Thymus (tissue), 11 donors: ENCODE measurements around the gene TNNC1. TPM values are rescaled to one million over a fixed set of nuclear protein-coding genes. Genes with fewer than 3 reads are reported as not detected.

ENCODE experiments used
- DNase-seq, 9 donors: peaks; one replicate each; pipeline ENCODE4 v3.0.0-alpha.2; 2013; ENCODE audit warnings: low spot score in 9 of 9, low read depth in 6 of 9, missing footprints in 1 of 9
- H3K27ac ChIP-seq, 2 donors: one replicate each; pipeline ENCODE4 v1.5.1; 2013; ENCODE audit warnings: control low read depth in 1 of 2, low read depth in 1 of 2, low read length in 1 of 2, mild to moderate bottlenecking in 1 of 2, moderate library complexity in 1 of 2
- H3K27me3 ChIP-seq, 2 donors: one replicate each; pipeline ENCODE4 v1.5.1; 2013; ENCODE audit warnings: low read length in 1 of 2; ENCODE audit not compliant: control insufficient read depth in 2 of 2, insufficient read depth in 1 of 2
- H3K36me3 ChIP-seq, 2 donors: one replicate each; pipeline ENCODE4 v1.5.1; 2013; ENCODE audit warnings: low read length in 1 of 2, mild to moderate bottlenecking in 1 of 2, moderate library complexity in 1 of 2; ENCODE audit not compliant: control insufficient read depth in 2 of 2, insufficient read depth in 2 of 2
- H3K4me1 ChIP-seq, 2 donors: one replicate each; pipeline ENCODE4 v1.5.1; 2013; ENCODE audit warnings: low read length in 2 of 2; ENCODE audit not compliant: control insufficient read depth in 2 of 2, insufficient read depth in 2 of 2
- H3K4me3 ChIP-seq, 2 donors: one replicate each; pipeline ENCODE4 v1.5.1; 2013; ENCODE audit warnings: low read length in 2 of 2, control low read depth in 1 of 2, mild to moderate bottlenecking in 1 of 2
- H3K9me3 ChIP-seq, 2 donors: one replicate each; pipeline ENCODE4 v1.5.1; 2013; ENCODE audit warnings: low read length in 1 of 2, mild to moderate bottlenecking in 1 of 2; ENCODE audit not compliant: control insufficient read depth in 2 of 2, insufficient read depth in 1 of 2
- WGBS: extraction: QIAGEN DNeasy Blood & Tissue Kit; methylation state at CpG from one replicate; pipeline ENCODE4 v1.1.7; 2013; 5-methylcytosine and 5-hydroxymethylcytosine counted together
- polyA plus RNA-seq: library from polyadenylated mRNA; stranded (reverse); fragments of 200-250 nt; gene quantifications from one replicate; pipeline ENCODE4 v1.2.3, GENCODE V29; 2013
- total RNA-seq: library from RNA; stranded (reverse); fragments of 120-200 nt; gene quantifications from one replicate; pipeline ENCODE4 v1.2.4, GENCODE V29; 2013
- donor health status: healthy.

The TNNC1 gene
- total and polyA plus RNA-seq, 2 donors = 5.5 to 10.2 TPM

DNA sequence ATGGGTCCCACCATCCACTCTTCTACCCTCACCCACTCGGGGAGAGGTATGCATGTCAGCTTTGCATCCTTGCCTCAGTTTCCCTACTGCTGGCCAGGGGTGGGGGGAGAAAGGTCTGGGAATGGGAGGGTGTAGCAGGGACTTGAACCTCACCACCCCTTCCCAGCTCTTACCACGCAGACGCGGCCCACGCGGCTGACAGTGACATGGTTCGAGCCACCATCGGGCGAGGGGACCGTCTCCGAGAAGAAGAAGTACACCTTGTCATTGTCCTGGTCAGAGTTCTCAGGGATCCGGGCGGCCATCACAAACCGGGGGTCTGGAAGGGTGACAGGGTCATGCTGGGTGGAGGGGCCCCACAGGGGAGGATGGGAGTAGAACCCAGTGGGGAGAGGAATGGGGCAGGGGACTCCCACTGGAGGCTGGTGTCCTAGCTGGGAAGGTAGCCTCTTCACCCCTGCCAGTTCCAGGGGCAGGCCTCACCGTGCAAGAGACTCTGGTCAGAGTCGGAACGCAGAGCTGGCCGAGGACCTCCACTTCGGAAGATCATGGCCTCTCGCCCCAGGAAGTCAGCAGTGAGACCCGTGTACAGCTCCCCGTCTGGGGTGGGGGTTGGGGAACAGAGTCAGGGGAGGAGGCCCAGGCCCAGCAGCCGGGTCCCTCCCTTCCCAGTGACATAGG is 12.6 kb downstream of the TNNC1 start:
- Histone ChIP-seq H3K27me3 (no peaks in the 10 kb centered on the region), H3K9me3 (no peaks in the 10 kb centered on the region), H3K27ac (no peak overlapping the region), H3K4me3 (no peak overlapping the region), H3K36me3 (no peaks in the 10 kb centered on the region), H3K4me1 (peaks cover 0 to 6% of the 10 kb centered on the region in 2 donors)
- 98% methylated on average over 23 of the region's 23 CpGs for WGBS
- no peak for DNase-seq

DNA sequence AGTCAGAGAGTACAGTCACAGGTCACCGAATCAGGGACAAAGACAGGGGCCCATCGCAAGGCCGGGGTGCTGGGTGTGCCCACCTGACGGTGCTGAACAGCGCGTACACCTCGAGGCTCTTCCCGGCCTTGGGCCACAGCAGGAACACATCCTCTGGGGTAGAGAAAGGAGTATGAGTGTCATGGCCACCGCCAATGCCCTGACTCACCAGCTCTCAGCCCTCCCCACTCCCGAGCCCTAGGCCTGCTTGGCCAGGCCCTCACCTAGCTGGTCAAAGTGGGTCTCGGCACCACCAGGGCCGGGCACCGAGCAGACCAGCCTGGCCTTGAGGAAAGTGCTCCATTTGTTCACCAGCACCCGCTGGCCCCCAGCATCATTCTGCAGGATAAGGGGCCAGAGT is 13.2 kb downstream of the TNNC1 start:
- Histone ChIP-seq H3K4me3 (no peak overlapping the region), H3K36me3 (no peaks in the 10 kb centered on the region), H3K27me3 (no peaks in the 10 kb centered on the region), H3K4me1 (peaks cover 0 to 6% of the 10 kb centered on the region in 2 donors), H3K27ac (no peak overlapping the region), H3K9me3 (no peaks in the 10 kb centered on the region)
- no peak for DNase-seq
- WGBS = 98% methylated on average over 14 of the region's 14 CpGs

DNA sequence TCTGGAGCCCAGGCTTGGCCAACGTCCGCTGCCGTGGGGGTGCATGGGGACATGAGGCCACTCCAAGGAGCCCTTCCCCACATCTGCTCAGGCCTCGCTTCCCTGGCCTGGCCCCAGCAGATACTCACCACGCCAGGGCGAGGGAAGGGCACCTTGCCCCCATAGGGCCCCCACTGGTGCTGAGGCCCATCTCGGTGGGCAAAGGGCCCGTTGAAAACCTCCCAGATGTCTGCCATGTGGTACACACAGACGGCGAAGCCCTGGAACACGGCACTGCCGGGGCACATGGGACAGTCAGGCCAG is 13.6 kb downstream of the TNNC1 start:
- no peak for DNase-seq
- no peaks in the 10 kb centered on the region for H3K36me3 ChIP-seq
- H3K27ac ChIP-seq = no peak overlapping the region
- no peaks in the 10 kb centered on the region for H3K27me3 ChIP-seq
- 98% methylated on average over 12 of the region's 12 CpGs for WGBS
- peaks cover 0 to 4% of the 10 kb centered on the region in 2 donors for H3K4me1 ChIP-seq
- no peak overlapping the region for H3K4me3 ChIP-seq
- no peaks in the 10 kb centered on the region for H3K9me3 ChIP-seq

DNA sequence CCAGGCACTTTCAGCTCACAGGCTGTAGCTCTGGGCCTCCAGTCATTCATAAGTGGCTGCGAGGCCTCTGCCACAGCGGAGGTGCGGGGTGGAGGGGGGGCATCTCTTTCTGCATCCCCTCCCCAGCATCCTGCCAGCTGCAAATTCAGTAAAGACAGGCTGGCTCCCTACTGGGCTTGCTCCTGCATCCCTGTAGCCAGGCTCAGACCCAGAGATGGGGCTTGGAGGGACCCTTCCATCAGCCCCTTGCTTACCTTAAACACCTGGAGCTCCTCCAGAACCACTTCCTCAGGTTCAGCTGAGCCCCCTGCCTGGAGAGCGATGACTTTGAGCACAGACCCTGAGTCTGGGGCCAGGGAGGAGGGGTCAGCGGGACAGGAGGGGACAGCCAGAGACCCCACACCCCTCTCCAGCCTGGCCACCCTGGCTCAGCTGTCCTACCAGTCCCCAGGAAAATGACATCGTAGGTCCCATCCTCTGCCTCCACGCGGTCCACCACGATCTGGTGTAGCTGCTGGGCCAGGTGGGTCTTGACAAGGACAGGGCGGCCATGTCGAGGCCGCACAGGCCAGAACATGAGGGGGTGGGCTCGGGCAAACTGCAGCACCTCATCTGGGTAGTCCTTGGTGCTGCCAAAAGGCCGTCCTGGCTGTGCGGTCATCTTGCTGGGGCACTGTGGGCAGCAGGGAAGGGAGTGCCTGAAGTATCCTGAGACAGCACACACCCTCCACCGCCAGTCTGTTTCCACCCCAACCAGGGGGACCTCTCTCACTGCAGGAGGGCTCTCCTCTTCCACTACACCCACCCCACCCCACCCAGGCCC is 14.2 kb downstream of the TNNC1 start:
- Histone ChIP-seq H3K9me3 (no peaks in the 10 kb centered on the region), H3K27ac (no peak overlapping the region), H3K27me3 (no peaks in the 10 kb centered on the region), H3K4me1 (no peaks in the 10 kb centered on the region), H3K36me3 (no peaks in the 10 kb centered on the region), H3K4me3 (no peak overlapping the region)
- DNase-seq = no peak
- WGBS = 95% methylated on average over 16 of the region's 16 CpGs

DNA sequence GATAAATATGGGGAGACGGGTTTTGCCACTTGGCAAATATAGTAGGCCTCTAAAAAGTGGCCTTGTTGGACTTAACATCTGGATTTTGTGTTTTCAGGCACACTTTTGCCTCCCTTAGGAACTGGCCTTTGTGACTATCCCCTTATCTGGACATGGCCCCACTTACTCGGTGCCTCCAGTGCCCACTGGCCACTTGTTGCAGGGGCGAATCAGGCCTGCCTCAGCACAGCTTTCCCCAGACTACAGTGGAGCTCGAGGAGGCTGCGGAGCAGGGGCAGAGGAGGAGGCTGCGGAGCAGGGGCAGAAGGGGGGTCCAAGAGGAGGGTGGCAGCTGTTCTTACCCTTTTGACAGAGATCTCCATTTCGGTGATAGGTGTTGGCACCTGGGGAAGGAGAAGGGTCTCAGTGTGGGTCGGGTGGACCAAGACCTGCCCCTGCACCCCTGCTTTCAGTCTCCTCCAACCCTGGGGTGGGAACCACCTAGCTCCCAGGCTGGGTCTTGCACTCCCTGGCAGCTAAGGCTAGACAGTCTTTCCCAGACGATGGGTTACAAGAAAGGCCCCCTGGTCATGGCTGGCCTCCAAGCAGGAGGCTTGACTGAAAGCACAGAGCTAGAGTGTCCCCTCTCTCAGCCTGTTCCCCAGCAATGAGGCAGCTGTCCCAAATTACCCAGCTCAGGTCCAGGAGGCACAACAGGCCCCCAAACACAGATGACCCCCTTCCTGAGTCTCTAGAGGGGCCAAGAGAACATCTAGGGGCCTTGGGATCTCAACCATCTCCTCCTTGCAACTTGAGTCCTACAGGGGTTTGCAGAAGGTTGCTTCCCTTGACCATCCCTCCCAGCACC is 15.0 kb downstream of the TNNC1 start:
- DNase-seq = no peak
- no peak overlapping the region for H3K27ac ChIP-seq
- no peaks in the 10 kb centered on the region for H3K27me3 ChIP-seq
- no peaks in the 10 kb centered on the region for H3K36me3 ChIP-seq
- no peaks in the 10 kb centered on the region for H3K4me1 ChIP-seq
- WGBS = 96% methylated on average over 9 of the region's 9 CpGs
- no peak overlapping the region for H3K4me3 ChIP-seq
- H3K9me3 ChIP-seq = no peaks in the 10 kb centered on the region

DNA sequence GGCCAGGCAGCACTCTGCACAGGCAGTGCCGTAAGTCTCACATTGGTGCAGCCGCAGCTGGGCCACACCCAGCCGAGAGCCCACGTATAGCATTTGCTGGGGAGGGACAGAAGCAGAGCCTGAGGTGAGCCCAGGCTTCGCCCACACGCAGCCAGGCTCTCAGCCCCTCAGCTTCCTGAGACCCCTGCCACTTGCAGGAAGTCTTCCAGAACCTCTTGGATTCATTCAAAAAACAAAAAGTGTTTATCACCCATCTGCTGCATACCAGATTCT is 15.8 kb downstream of the TNNC1 start:
- H3K4me1 ChIP-seq = no peaks in the 10 kb centered on the region
- no peak for DNase-seq
- H3K27me3 ChIP-seq = no peaks in the 10 kb centered on the region
- no peak overlapping the region for H3K4me3 ChIP-seq
- no peaks in the 10 kb centered on the region for H3K9me3 ChIP-seq
- H3K27ac ChIP-seq = no peak overlapping the region
- no peaks in the 10 kb centered on the region for H3K36me3 ChIP-seq
- WGBS = 96% methylated on average over 6 of the region's 6 CpGs

DNA sequence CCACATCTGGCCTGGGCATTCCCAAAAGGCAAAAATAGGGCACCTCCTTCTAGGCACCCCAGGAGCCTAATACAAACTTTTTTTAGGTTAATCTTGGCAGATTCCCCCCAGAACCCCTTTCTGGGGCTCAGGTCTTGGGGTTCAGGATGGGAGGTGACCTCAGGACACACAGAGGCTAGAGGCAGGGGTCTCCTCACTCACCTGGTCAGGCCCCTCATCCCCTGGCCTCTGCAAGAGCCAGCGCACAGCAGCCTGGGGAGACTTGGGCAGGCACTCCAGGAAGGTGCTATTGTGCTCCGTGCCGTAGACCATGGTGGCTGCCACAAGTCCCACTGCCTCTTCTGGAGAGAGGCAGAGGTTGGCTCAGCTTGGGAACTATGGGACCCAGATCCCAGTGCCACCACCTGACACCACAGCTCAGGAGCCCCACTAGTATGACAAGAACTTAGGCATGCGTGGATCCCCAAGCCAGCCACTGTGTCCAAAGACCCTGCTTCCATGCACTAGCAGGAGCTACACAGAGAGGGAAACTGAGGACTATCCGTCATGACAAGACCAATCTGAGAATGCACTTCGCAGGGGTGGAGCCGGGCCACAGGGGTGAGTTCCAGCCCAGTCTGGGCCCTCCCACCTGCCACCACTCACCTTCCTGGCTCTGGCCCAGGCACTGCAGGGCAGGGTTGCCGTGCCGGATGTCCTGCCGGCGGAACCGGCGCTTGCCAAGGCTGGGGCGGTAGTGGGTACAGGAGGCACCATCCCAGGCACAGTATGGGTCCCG is 16.3 kb downstream of the TNNC1 start:
- WGBS = 97% methylated on average over 15 of the region's 15 CpGs
- Histone ChIP-seq H3K27me3 (no peaks in the 10 kb centered on the region), H3K27ac (no peak overlapping the region), H3K4me1 (no peaks in the 10 kb centered on the region), H3K4me3 (no peak overlapping the region), H3K9me3 (no peaks in the 10 kb centered on the region), H3K36me3 (no peaks in the 10 kb centered on the region)
- no peak for DNase-seq

DNA sequence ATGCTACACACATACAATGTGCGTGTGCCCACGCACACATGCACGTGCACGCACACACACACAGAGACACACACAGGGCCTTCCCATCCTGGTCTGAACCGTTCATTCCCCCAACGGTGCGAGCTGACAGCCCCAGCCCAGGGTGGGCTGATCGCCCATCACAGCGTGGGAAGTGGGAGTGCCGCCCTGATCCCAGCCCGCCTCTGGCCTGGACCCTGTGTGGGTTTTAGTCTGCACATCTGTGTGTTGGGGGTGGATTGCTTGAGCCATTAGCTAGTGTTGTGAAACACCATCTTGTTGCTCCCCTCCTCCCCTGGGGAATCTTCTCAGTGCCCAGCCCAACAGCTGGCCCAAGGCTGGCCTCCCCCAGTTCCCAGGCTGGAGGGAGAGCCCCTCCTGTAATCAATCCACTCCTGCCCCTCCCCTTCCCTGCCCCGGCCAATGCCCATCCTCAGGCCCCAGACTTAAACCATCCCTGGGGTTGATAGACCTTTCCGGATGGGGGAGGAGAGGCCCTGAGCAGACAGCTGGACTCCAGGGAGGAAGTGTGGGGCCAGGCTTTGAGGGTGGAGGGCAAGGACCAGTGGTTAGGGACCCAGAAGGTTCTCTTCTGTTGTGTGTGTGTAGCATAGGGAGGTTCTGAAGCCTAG is 17.2 kb downstream of the TNNC1 start:
- Histone ChIP-seq H3K27ac (no peak overlapping the region), H3K9me3 (no peaks in the 10 kb centered on the region), H3K4me3 (no peak overlapping the region), H3K4me1 (no peaks in the 10 kb centered on the region), H3K27me3 (no peaks in the 10 kb centered on the region), H3K36me3 (no peaks in the 10 kb centered on the region)
- WGBS = 94% methylated on average over 13 of the region's 13 CpGs
- DNase-seq = no peak
